Effector memory CD8-positive, alpha-beta T cell (primary cell): Measurements from ENCODE around the gene ANTXR1.

Source experiments
- ATAC-seq: fragments of 150-1000 bp; cut with Tn5 transposase; replicated peaks from 2 replicates; pipeline ENCODE4 v1.10.0; 2021; ENCODE audit warnings: mild to moderate bottlenecking, moderate library complexity
- DNase-seq, 3 experiments: peaks; one replicate each; pipeline ENCODE4 v3.0.0; 2021
- H3K27ac Mint-ChIP-seq, 2 donors: one replicate each; pipeline ENCODE4 v1.8.0; 2022; ENCODE audit warnings: mild to moderate bottlenecking in 2 of 2, mixed read lengths in 2 of 2, moderate library complexity in 2 of 2
- H3K27me3 Mint-ChIP-seq, 2 donors: one replicate each; pipeline ENCODE4 v1.8.0; 2022; ENCODE audit warnings: mixed read lengths in 2 of 2
- H3K36me3 Mint-ChIP-seq: one replicate; pipeline ENCODE4 v1.8.0; 2022; ENCODE audit warnings: mild to moderate bottlenecking, moderate library complexity, mixed read lengths; ENCODE audit not compliant: insufficient read depth
- H3K4me1 Mint-ChIP-seq, 2 donors: one replicate each; pipeline ENCODE4 v1.8.0; 2022; ENCODE audit warnings: low read depth in 2 of 2, mixed read lengths in 2 of 2
- H3K4me3 Mint-ChIP-seq, 2 donors: one replicate each; pipeline ENCODE4 v1.8.0; 2022; ENCODE audit warnings: mild to moderate bottlenecking in 2 of 2, mixed read lengths in 2 of 2, moderate library complexity in 2 of 2
- H3K9me3 Mint-ChIP-seq, 2 donors: one replicate each; pipeline ENCODE4 v1.8.0; 2022; ENCODE audit warnings: mixed read lengths in 2 of 2

Gene ANTXR1

GRCh38 chr2:69090820-69091219, 77.8 kb downstream of the ANTXR1 start:
- no peak overlapping the region for H3K27ac Mint-ChIP-seq
- DNase-seq (no peak), ATAC-seq (no peak)
- H3K36me3 Mint-ChIP-seq = no peaks in the 10 kb centered on the region
- H3K4me1 Mint-ChIP-seq = no peaks in the 10 kb centered on the region
- H3K9me3 Mint-ChIP-seq = no peaks in the 10 kb centered on the region
- peaks cover 48 to 51% of the 10 kb centered on the region in 2 donors for H3K27me3 Mint-ChIP-seq
- no peak overlapping the region for H3K4me3 Mint-ChIP-seq

GRCh38 chr2:69092857-69093256, 79.9 kb downstream of the ANTXR1 start:
- no peaks in the 10 kb centered on the region for H3K4me1 Mint-ChIP-seq
- H3K9me3 Mint-ChIP-seq = no peaks in the 10 kb centered on the region
- H3K4me3 Mint-ChIP-seq = no peak overlapping the region
- no peaks in the 10 kb centered on the region for H3K36me3 Mint-ChIP-seq
- peaks cover 28 to 48% of the 10 kb centered on the region in 2 donors for H3K27me3 Mint-ChIP-seq
- no peak overlapping the region for H3K27ac Mint-ChIP-seq
- ATAC-seq (no peak), DNase-seq (no peak)

- no peaks in the 10 kb centered on the region for H3K36me3 Mint-ChIP-seq
- no peak overlapping the region for H3K27ac Mint-ChIP-seq
- no peak for DNase-seq
- peaks cover 6 to 32% of the 10 kb centered on the region in 2 donors for H3K27me3 Mint-ChIP-seq
- no peaks in the 10 kb centered on the region for H3K9me3 Mint-ChIP-seq
- no peaks in the 10 kb centered on the region for H3K4me1 Mint-ChIP-seq
- no peak for ATAC-seq
- no peak overlapping the region for H3K4me3 Mint-ChIP-seq
Observed at GRCh38 chr2:69095305-69095704, 82.3 kb downstream of the ANTXR1 start.

- Mint-ChIP-seq H3K27me3 (peaks cover 0 to 25% of the 10 kb centered on the region in 2 donors), H3K9me3 (no peaks in the 10 kb centered on the region), H3K4me1 (no peaks in the 10 kb centered on the region), H3K36me3 (no peaks in the 10 kb centered on the region), H3K4me3 (no peak overlapping the region), H3K27ac (no peak overlapping the region)
- no peak for ATAC-seq
- DNase-seq = no peak
Observed at GRCh38 chr2:69096326-69097095, 83.5 kb downstream of the ANTXR1 start.

- no peaks in the 10 kb centered on the region for H3K9me3 Mint-ChIP-seq
- H3K4me3 Mint-ChIP-seq = no peak overlapping the region
- ATAC-seq = no peak
- H3K4me1 Mint-ChIP-seq = no peaks in the 10 kb centered on the region
- DNase-seq = no peak
- peaks cover 4 to 28% of the 10 kb centered on the region in 2 donors for H3K27me3 Mint-ChIP-seq
- H3K27ac Mint-ChIP-seq = no peak overlapping the region
- H3K36me3 Mint-ChIP-seq = no peaks in the 10 kb centered on the region
Observed at GRCh38 chr2:69097148-69097610, 84.2 kb downstream of the ANTXR1 start.

GRCh38 chr2:69097891-69098655, 85.1 kb downstream of the ANTXR1 start:
- Mint-ChIP-seq H3K4me3 (no peak overlapping the region), H3K9me3 (no peaks in the 10 kb centered on the region), H3K4me1 (no peaks in the 10 kb centered on the region), H3K27me3 (peaks cover 13 to 37% of the 10 kb centered on the region in 2 donors), H3K27ac (no peak overlapping the region), H3K36me3 (no peaks in the 10 kb centered on the region)
- DNase-seq (no peak), ATAC-seq (no peak)

- Mint-ChIP-seq H3K4me3 (no peak overlapping the region), H3K4me1 (no peaks in the 10 kb centered on the region), H3K27me3 (peaks cover 15 to 40% of the 10 kb centered on the region in 2 donors), H3K27ac (no peak overlapping the region), H3K36me3 (no peaks in the 10 kb centered on the region), H3K9me3 (no peaks in the 10 kb centered on the region)
- no peak for ATAC-seq
- no peak for DNase-seq
Observed at GRCh38 chr2:69099541-69099940, 86.6 kb downstream of the ANTXR1 start.

GRCh38 chr2:69100220-69100723, 87.3 kb downstream of the ANTXR1 start:
- H3K27me3 Mint-ChIP-seq = peaks cover 15 to 43% of the 10 kb centered on the region in 2 donors

GRCh38 chr2:69102041-69102593, 89.1 kb downstream of the ANTXR1 start:
- H3K27ac Mint-ChIP-seq = no peak overlapping the region
- H3K9me3 Mint-ChIP-seq = no peaks in the 10 kb centered on the region
- no peaks in the 10 kb centered on the region for H3K4me1 Mint-ChIP-seq
- no peak for ATAC-seq
- peaks cover 24 to 48% of the 10 kb centered on the region in 2 donors for H3K27me3 Mint-ChIP-seq
- no peaks in the 10 kb centered on the region for H3K36me3 Mint-ChIP-seq
- DNase-seq = no peak
- H3K4me3 Mint-ChIP-seq = no peak overlapping the region

More at GRCh38 chr2:69100220-69100723, 87.3 kb downstream of the ANTXR1 start:
- Mint-ChIP-seq H3K27ac (no peak overlapping the region), H3K36me3 (no peaks in the 10 kb centered on the region), H3K9me3 (no peaks in the 10 kb centered on the region), H3K4me1 (no peaks in the 10 kb centered on the region), H3K4me3 (no peak overlapping the region)
- ATAC-seq = no peak
- no peak for DNase-seq

- H3K4me1 Mint-ChIP-seq = no peaks in the 10 kb centered on the region
- peaks cover 24 to 37% of the 10 kb centered on the region in 2 donors for H3K27me3 Mint-ChIP-seq
- no peaks in the 10 kb centered on the region for H3K9me3 Mint-ChIP-seq
- no peak for DNase-seq
- no peaks in the 10 kb centered on the region for H3K36me3 Mint-ChIP-seq
- no peak overlapping the region for H3K27ac Mint-ChIP-seq
- no peak for ATAC-seq
- no peak overlapping the region for H3K4me3 Mint-ChIP-seq
Observed at GRCh38 chr2:69103419-69103818, 90.4 kb downstream of the ANTXR1 start.

GRCh38 chr2:69104261-69104660, 91.3 kb downstream of the ANTXR1 start:
- ATAC-seq = no peak
- DNase-seq = no peak
- Mint-ChIP-seq H3K27me3 (peaks cover 33 to 45% of the 10 kb centered on the region in 2 donors), H3K4me1 (no peaks in the 10 kb centered on the region), H3K27ac (no peak overlapping the region), H3K9me3 (no peaks in the 10 kb centered on the region), H3K36me3 (no peaks in the 10 kb centered on the region), H3K4me3 (no peak overlapping the region)

GRCh38 chr2:69109255-69109654, 96.3 kb downstream of the ANTXR1 start:
- no peak for ATAC-seq

GRCh38 chr2:69111076-69111475, 98.1 kb downstream of the ANTXR1 start:
- Mint-ChIP-seq H3K27me3 (peaks cover 42 to 65% of the 10 kb centered on the region in 2 donors), H3K36me3 (no peaks in the 10 kb centered on the region), H3K4me1 (no peaks in the 10 kb centered on the region), H3K4me3 (no peak overlapping the region), H3K9me3 (no peaks in the 10 kb centered on the region), H3K27ac (no peak overlapping the region)
- no peak for DNase-seq
- ATAC-seq = no peak

More at GRCh38 chr2:69109255-69109654, 96.3 kb downstream of the ANTXR1 start:
- peaks cover 54 to 57% of the 10 kb centered on the region in 2 donors for H3K27me3 Mint-ChIP-seq
- H3K27ac Mint-ChIP-seq = no peak overlapping the region
- H3K36me3 Mint-ChIP-seq = no peaks in the 10 kb centered on the region
- no peak overlapping the region for H3K4me3 Mint-ChIP-seq
- no peak for DNase-seq
- no peaks in the 10 kb centered on the region for H3K9me3 Mint-ChIP-seq
- H3K4me1 Mint-ChIP-seq = no peaks in the 10 kb centered on the region
